Kidney (tissue), 14 donors: Measurements from ENCODE around the gene CDKN2A. TPM values are rescaled to one million over a fixed set of nuclear protein-coding genes. Genes with fewer than 3 reads are reported as not detected.
"Not testable (repeated sequence)": the region's sequence is repeated elsewhere in the genome, so short reads cannot be mapped to it uniquely, and the experiment has no call there.

Experiments
- DNase-seq, 5 donors: peaks; one replicate each; pipeline ENCODE4 v3.0.0-alpha.2; 2013 to 2020
- FAIRE-seq: peaks from 2 replicates; lab custom pipeline; 2012; peaks lifted over from hg19 to GRCh38; lab: Jason Lieb, UNC
- H3K27ac ChIP-seq, 2 donors: one replicate each; pipeline ENCODE4 v1.7.0; 2013; ENCODE audit warnings: low read depth in 2 of 2, low read length in 2 of 2, inconsistent platforms in 1 of 2
- H3K27me3 ChIP-seq: one replicate; pipeline ENCODE4 v1.7.1; 2013; ENCODE audit warnings: low read length, inconsistent platforms; ENCODE audit not compliant: control insufficient read depth, insufficient read depth
- H3K36me3 ChIP-seq, 3 donors: one replicate each; pipeline versions ENCODE4 v1.7.0 to v1.7.1; 2013; ENCODE audit warnings: low read length in 3 of 3, control low read depth in 1 of 3, inconsistent platforms in 1 of 3; ENCODE audit not compliant: insufficient read depth in 3 of 3, control insufficient read depth in 2 of 3
- H3K4me1 ChIP-seq, 3 donors: one replicate each; pipeline versions ENCODE4 v1.7.0 to v1.7.1; 2013; ENCODE audit warnings: low read length in 3 of 3, inconsistent platforms in 1 of 3, low read depth in 1 of 3; ENCODE audit not compliant: control insufficient read depth in 2 of 3, insufficient read depth in 2 of 3
- H3K4me3 ChIP-seq, 3 donors: one replicate each; pipeline versions ENCODE4 v1.7.0 to v1.8.1; 2013; ENCODE audit warnings: low read length in 3 of 3, control low read depth in 1 of 3, inconsistent platforms in 1 of 3
- H3K9ac ChIP-seq, 3 donors: one replicate each; pipeline versions ENCODE4 v1.7.0 to v1.7.1; 2013; ENCODE audit warnings: low read length in 3 of 3, control low read depth in 1 of 3, inconsistent platforms in 1 of 3
- H3K9me3 ChIP-seq, 3 donors: one replicate each; pipeline versions ENCODE4 v1.7.0 to v1.7.1; 2013; ENCODE audit warnings: low read length in 3 of 3, control low read depth in 1 of 3, inconsistent platforms in 1 of 3; ENCODE audit not compliant: control insufficient read depth in 2 of 3, insufficient read depth in 1 of 3
- CTCF ChIP-seq: IDR thresholded peaks from 3 replicates; pipeline ENCODE4 v1.5.1; 2012; ENCODE audit warnings: mild to moderate bottlenecking, moderate library complexity, borderline replicate concordance; ENCODE audit not compliant: insufficient read depth; ENCODE audit errors: extremely low read depth
- intact Hi-C: fragments of 100-400 bp; cut with DNase I; formaldehyde crosslinking; loops from one replicate; pipeline ENCODE4 v1.11.1; 2022
- polyA plus RNA-seq: library from polyadenylated mRNA; stranded (reverse); fragments of 350-450 nt; fragmentation: Illumina TruSeq; extraction: RNeasy Lipid Tissue Mini Kit (QIAGEN cat#74804); gene quantifications from one replicate; pipeline ENCODE4 v1.2.3, GENCODE V29; 2014; ENCODE audit warnings: low read depth, low replicate concordance; ENCODE audit not compliant: insufficient read depth
- total RNA-seq: library from RNA; stranded (reverse); fragmentation: NEBNext Ultra II Directional; extraction: Animal tissue kit (Norgen Biotek cat#: 25700); gene quantifications from one replicate; pipeline ENCODE4 v1.2.1, GENCODE V29; 2021
- donor health status: control.
- donor health status: control.
- donor health status: control.
- donor health status: control.
- donor health status: control.
- donor health status: DM: yes; HTN: yes; CAD: no.
- donor health status: Normal renal cell carcinoma (clear cell type).

Gene CDKN2A
- total and polyA plus RNA-seq, 2 donors from 2014 or later, result 4.1 TPM; not detected in 1

GRCh38 chr9:21965401-21965951 lies 28.7 kb downstream of the CDKN2A start:
- peaks cover 64% of the 10 kb centered on the region for H3K27me3 ChIP-seq
- H3K27ac ChIP-seq, result no peak overlapping the region
- H3K4me1 ChIP-seq, result peaks cover 0 to 9% (median 5%) of the 10 kb centered on the region in 3 donors
- no peaks in the 10 kb centered on the region for H3K36me3 ChIP-seq
- TF ChIP-seq CTCF, result no peak
- DNase-seq, result peak; percentile 64 to 80 (median 77)
- intact Hi-C loops, result no loop called here
- FAIRE-seq, result no peak
- H3K9me3 ChIP-seq, result peaks cover 0 to 5% (median 0%) of the 10 kb centered on the region in 3 donors
- peak overlapping the region in 2 of 3 donors; percentile 10 to 24 for H3K4me3 ChIP-seq
- H3K9ac ChIP-seq, result no peak overlapping the region

- intact Hi-C loops, result no loop called here
- H3K4me3 ChIP-seq, result peak overlapping the region in 2 of 3 donors; percentile 10 to 24
- H3K27ac ChIP-seq, result no peak overlapping the region
- no peak overlapping the region for H3K9ac ChIP-seq
- no peak for TF ChIP-seq CTCF
- peaks cover 0 to 8% (median 5%) of the 10 kb centered on the region in 3 donors for H3K4me1 ChIP-seq
- FAIRE-seq, result no peak
- peak in 3 of 5 donors; percentile 11 to 74 (median 52) for DNase-seq
- peaks cover 0 to 5% (median 0%) of the 10 kb centered on the region in 3 donors for H3K9me3 ChIP-seq
- no peaks in the 10 kb centered on the region for H3K36me3 ChIP-seq
- H3K27me3 ChIP-seq, result peaks cover 59% of the 10 kb centered on the region
Measured at GRCh38 chr9:21964925-21965385, 29.2 kb downstream of the CDKN2A start.

DNA sequence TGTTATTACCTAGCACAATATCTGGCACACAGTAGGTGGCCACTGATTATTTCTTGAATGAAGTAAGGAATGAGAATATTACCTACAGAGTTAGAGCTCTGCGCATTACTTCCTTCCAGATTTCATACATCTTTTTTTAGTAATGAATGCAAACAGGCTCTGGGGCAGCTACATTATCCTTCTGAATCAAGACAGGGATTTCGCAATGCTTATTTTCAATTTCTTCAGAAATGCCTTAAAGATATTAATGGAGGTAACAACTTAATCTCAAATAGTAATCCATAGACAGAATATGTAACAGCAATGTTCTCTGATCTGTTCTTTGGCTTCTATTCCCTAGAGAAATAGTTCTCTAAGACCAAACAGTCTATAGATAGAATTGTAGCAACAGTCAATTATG lies 32.6 kb downstream of the CDKN2A start:
- Histone ChIP-seq H3K4me3 (no peak overlapping the region), H3K4me1 (peaks cover 0 to 8% (median 5%) of the 10 kb centered on the region in 3 donors), H3K27me3 (peaks cover 26% of the 10 kb centered on the region), H3K27ac (no peak overlapping the region), H3K9ac (no peak overlapping the region), H3K9me3 (peaks cover 0 to 5% (median 0%) of the 10 kb centered on the region in 3 donors), H3K36me3 (no peaks in the 10 kb centered on the region)
- no peak for TF ChIP-seq CTCF
- FAIRE-seq, result no peak
- no peak for DNase-seq
- intact Hi-C loops, result no loop called here

DNA sequence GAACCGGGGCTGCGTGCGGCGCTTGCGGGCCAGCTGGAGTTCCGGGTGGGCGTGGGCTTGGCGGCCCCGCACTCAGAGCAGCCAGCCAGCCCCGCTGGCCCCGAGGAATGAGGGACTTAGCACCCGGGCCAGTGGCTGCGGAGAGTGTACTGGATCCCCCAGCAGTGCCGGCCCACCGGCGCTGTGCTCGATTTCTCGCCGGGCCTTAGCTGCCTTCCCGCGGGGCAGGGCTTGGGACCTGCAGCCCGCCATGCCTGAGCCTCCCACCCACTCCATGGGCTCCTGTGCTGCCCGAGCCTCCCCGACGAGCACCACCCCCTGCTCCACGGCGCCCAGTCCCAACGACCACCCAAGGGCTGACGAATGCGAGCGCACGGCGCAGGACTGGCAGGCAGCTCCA lies 34.9 kb downstream of the CDKN2A start:
- FAIRE-seq, H3K9me3 ChIP-seq, H3K9ac ChIP-seq, intact Hi-C loops, H3K27me3 ChIP-seq, H3K27ac ChIP-seq, H3K4me3 ChIP-seq, H3K36me3 ChIP-seq, H3K4me1 ChIP-seq: not testable (repeated sequence)
- peak in 1 of 5 donors; percentile 53 for DNase-seq
